Measurements from ENCODE around the gene SMO. TPM values are rescaled to one million over a fixed set of nuclear protein-coding genes. Genes with fewer than 3 reads are reported as not detected.
"Not testable (repeated sequence)": the region's sequence is repeated elsewhere in the genome, so short reads cannot be mapped to it uniquely, and the experiment has no call there.

SMO gene
- total RNA-seq, 1 experiment from 2014 or later: 35.5 TPM

DNA sequence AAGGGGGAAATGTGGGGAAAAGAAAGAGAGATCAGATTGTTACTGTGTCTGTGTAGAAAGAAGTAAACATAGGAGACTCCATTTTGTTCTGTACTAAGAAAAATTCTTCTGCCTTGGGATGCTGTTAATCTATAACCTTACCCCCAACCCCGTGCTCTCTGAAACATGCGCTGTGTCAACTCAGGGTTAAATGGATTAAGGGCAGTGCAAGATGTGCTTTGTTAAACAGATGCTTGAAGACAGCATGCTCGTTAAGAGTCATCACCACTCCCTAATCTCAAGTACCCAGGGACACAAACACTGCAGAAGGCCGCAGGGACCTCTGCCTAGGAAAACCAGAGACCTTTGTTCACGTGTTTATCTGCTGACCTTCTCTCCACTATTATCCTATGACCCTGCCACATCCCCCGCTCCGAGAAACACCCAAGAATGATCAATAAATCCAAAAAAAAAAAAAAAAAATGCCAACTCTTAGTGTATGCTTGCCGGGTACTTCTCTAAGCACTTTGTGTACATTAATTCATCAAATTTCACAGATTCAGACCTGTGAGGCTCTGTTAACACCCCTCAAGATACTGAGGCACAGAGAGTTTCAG lies 28.5 kb downstream of the SMO start:
- CTCF ChIA-PET: interaction anchor here (0.7 to 2.5 kb wide), 7 partner anchors 10 to 277 kb away, joined by 3 to 12 read pairs (median 3); partner anchors contain the start of gene STRIP2
- DNase-seq; H3K4me3 ChIP-seq (ENCODE audit: low read depth, low read length); H3K4me1 ChIP-seq; H3K9me3 ChIP-seq; POLR2A ChIA-PET; H3K27ac Mint-ChIP-seq (ENCODE audit: unreplicated experiment); H3K9me3 Mint-ChIP-seq (ENCODE audit: unreplicated experiment); H3K27me3 Mint-ChIP-seq (ENCODE audit: insufficient read depth, unreplicated experiment); H3K4me3 Mint-ChIP-seq (ENCODE audit: unreplicated experiment); H3K36me3 ChIP-seq (ENCODE audit: control insufficient read depth, insufficient read depth, low read length); H3K4me1 Mint-ChIP-seq (ENCODE audit: low read depth, unreplicated experiment); BruUV-seq (replicated peaks); H3K27me3 ChIP-seq (replicated peaks; ENCODE audit: control insufficient read depth, insufficient read depth, low read length); H3K36me3 Mint-ChIP-seq (ENCODE audit: insufficient read depth, unreplicated experiment): not testable (repeated sequence)
- intact Hi-C loops (cut with micrococcal nuclease; ENCODE audit: unreplicated experiment): loop anchor here (5.0 kb wide), 1 partner anchor 425 kb away; no protein-coding TSS in a partner anchor

DNA sequence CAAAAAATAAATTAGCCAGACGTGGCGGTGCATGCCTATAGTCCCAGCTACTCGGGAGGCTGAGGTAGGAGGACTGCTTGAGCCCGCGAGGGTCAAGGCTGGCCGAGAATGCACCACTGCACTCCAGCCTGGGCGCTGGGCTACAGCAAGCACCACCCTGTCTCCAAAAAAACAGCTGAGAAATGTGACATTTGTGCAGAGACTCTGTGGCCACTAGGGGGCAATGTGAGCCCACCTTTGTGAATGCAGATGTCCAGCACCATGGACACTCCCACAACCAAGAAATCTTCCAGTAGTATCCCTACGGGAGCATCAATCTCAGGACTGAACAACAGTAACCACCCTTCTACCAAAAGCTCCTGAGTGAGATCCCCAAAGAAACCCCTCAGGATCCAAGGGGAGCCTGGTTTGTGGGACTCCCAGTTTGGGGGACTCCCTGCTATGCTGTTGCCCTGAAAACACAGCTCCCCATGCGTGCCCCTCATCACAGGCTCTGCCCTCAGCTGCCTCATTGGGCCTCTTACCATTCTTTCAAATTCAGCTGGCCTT lies 30.2 kb downstream of the SMO start:
- Histone ChIP-seq H3K36me3 (ENCODE audit: control insufficient read depth, insufficient read depth, low read length) (no peaks in the 10 kb centered on the region), H3K9me3 (0 out of 2 replicates have a peak, but pooled peaks cover 4% of the 10 kb centered on the region), H3K4me1 (0 out of 2 replicates have a peak, but pooled peaks cover 1% of the 10 kb centered on the region), H3K4me3 (ENCODE audit: low read depth, low read length) (no peak overlapping the region), H3K27me3 (replicated peaks; ENCODE audit: control insufficient read depth, insufficient read depth, low read length) (no peaks in the 10 kb centered on the region)
- CTCF ChIA-PET: interaction anchor here (0.5 to 2.5 kb wide), 18 partner anchors 8 to 1603 kb away, joined by 3 to 14 read pairs (median 4); partner anchors contain the start of gene STRIP2
- BruUV-seq (replicated peaks): no TSS peak
- Mint-ChIP-seq H3K27ac (ENCODE audit: unreplicated experiment) (no peak overlapping the region), H3K36me3 (ENCODE audit: insufficient read depth, unreplicated experiment) (no peaks in the 10 kb centered on the region), H3K9me3 (ENCODE audit: unreplicated experiment) (no peaks in the 10 kb centered on the region), H3K4me1 (ENCODE audit: low read depth, unreplicated experiment) (peaks cover 8% of the 10 kb centered on the region), H3K27me3 (ENCODE audit: insufficient read depth, unreplicated experiment) (no peaks in the 10 kb centered on the region), H3K4me3 (ENCODE audit: unreplicated experiment) (no peak overlapping the region)
- peak; percentile 80 to 89 for DNase-seq
- TF ChIP-seq, protein P1, sequence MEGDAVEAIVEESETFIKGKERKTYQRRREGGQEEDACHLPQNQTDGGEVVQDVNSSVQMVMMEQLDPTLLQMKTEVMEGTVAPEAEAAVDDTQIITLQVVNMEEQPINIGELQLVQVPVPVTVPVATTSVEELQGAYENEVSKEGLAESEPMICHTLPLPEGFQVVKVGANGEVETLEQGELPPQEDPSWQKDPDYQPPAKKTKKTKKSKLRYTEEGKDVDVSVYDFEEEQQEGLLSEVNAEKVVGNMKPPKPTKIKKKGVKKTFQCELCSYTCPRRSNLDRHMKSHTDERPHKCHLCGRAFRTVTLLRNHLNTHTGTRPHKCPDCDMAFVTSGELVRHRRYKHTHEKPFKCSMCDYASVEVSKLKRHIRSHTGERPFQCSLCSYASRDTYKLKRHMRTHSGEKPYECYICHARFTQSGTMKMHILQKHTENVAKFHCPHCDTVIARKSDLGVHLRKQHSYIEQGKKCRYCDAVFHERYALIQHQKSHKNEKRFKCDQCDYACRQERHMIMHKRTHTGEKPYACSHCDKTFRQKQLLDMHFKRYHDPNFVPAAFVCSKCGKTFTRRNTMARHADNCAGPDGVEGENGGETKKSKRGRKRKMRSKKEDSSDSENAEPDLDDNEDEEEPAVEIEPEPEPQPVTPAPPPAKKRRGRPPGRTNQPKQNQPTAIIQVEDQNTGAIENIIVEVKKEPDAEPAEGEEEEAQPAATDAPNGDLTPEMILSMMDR (IDR thresholded peaks at IDR 0.05; ENCODE audit: insufficient read depth in 1 of 2, low read depth in 1 of 2, low read length in 1 of 2, severe bottlenecking in 1 of 2, unreplicated experiment in 1 of 2): peak; percentile 91
- POLR2A ChIA-PET: no interaction called here
- intact Hi-C loops (cut with micrococcal nuclease; ENCODE audit: unreplicated experiment): loop anchor here (1.0 to 5.0 kb wide), 5 partner anchors 53 to 424 kb away; no protein-coding TSS in a partner anchor

DNA sequence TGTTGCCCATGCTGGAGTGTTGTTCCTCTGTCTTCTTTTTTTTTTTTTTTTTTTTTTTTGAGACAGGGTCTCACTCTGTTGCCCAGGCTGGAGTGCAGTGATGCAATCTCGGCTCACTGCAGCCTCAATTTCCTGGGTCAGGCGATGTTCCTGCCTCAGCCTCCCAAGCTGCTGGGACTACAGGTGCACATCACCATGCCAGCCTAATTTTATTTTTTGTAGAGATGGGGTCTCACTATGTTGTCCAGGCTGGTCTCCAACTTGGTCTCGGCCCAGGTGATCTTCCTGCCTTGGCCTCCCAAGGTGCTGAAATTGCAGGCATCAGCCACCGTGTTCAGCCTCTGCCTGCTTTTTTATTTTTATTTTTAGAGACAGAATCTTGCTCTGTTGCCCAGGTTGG lies 30.7 kb downstream of the SMO start:
- H3K4me3 ChIP-seq (ENCODE audit: low read depth, low read length); H3K27me3 Mint-ChIP-seq (ENCODE audit: insufficient read depth, unreplicated experiment); H3K27me3 ChIP-seq (replicated peaks; ENCODE audit: control insufficient read depth, insufficient read depth, low read length); H3K4me1 ChIP-seq; H3K9me3 Mint-ChIP-seq (ENCODE audit: unreplicated experiment); H3K36me3 Mint-ChIP-seq (ENCODE audit: insufficient read depth, unreplicated experiment); H3K4me3 Mint-ChIP-seq (ENCODE audit: unreplicated experiment); H3K27ac Mint-ChIP-seq (ENCODE audit: unreplicated experiment); POLR2A ChIA-PET; H3K4me1 Mint-ChIP-seq (ENCODE audit: low read depth, unreplicated experiment); DNase-seq; H3K36me3 ChIP-seq (ENCODE audit: control insufficient read depth, insufficient read depth, low read length); H3K9me3 ChIP-seq; BruUV-seq (replicated peaks): not testable (repeated sequence)
- CTCF ChIA-PET: interaction anchor here (0.5 to 2.5 kb wide), 16 partner anchors 8 to 1602 kb away, joined by 3 to 14 read pairs (median 4); no protein-coding TSS in a partner anchor
- intact Hi-C loops (cut with micrococcal nuclease; ENCODE audit: unreplicated experiment): loop anchor here (5.0 kb wide), 1 partner anchor 423 kb away; no protein-coding TSS in a partner anchor

DNA sequence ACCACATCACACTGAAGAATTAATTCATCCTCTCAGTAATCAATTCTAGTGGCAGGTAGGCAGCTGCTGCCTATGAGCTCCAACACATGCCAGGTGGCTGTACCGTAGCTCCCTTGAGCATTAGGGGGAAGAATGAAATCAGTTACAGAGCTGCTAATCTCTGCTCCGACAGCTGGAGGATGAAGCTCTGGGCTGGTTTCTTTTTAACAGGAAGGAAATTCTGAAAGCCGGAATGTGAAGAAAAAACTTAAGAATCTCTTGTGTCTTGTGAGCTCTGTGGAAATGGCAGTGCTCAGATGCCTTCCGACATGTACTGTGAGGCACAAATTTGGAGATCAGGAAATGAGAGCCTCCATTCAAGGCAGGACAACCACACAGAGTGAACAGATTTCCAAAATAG lies 33.6 kb downstream of the SMO start:
- TF ChIP-seq, protein P1 (IDR thresholded peaks at IDR 0.05; ENCODE audit: insufficient read depth in 1 of 2, low read depth in 1 of 2, low read length in 1 of 2, severe bottlenecking in 1 of 2, unreplicated experiment in 1 of 2): no peak
- H3K9me3 ChIP-seq: no peaks in the 10 kb centered on the region
- Mint-ChIP-seq H3K9me3 (ENCODE audit: unreplicated experiment) (no peaks in the 10 kb centered on the region), H3K27me3 (ENCODE audit: insufficient read depth, unreplicated experiment) (no peaks in the 10 kb centered on the region), H3K4me1 (ENCODE audit: low read depth, unreplicated experiment) (peaks cover 18% of the 10 kb centered on the region), H3K4me3 (ENCODE audit: unreplicated experiment) (no peak overlapping the region), H3K27ac (ENCODE audit: unreplicated experiment) (no peak overlapping the region), H3K36me3 (ENCODE audit: insufficient read depth, unreplicated experiment) (no peaks in the 10 kb centered on the region)
- no peak for DNase-seq
- ChIA-PET POLR2A (interaction anchor here (0.6 kb wide), 1 partner anchor 729 kb away, joined by 5 read pairs; no protein-coding TSS in a partner anchor), CTCF (interaction anchor here (0.6 kb wide), 1 partner anchor 38 kb away, joined by 3 read pairs; no protein-coding TSS in a partner anchor)
- no peak overlapping the region for H3K4me3 ChIP-seq (ENCODE audit: low read depth, low read length)
- H3K27me3 ChIP-seq (replicated peaks; ENCODE audit: control insufficient read depth, insufficient read depth, low read length): no peaks in the 10 kb centered on the region
- intact Hi-C loops (cut with micrococcal nuclease; ENCODE audit: unreplicated experiment): no loop called here
- no peaks in the 10 kb centered on the region for H3K36me3 ChIP-seq (ENCODE audit: control insufficient read depth, insufficient read depth, low read length)
- H3K4me1 ChIP-seq: 0 out of 2 replicates have a peak, but pooled peaks cover 9% of the 10 kb centered on the region
- no TSS peak for BruUV-seq (replicated peaks)

All from Caco-2 (cell line).